Testis (tissue), 3 donors: Measurements from ENCODE around the gene ZNF266. TPM values are rescaled to one million over a fixed set of nuclear protein-coding genes. Genes with fewer than 3 reads are reported as not detected.

Experiments
- DNase-seq: peaks from one replicate; pipeline ENCODE4 v3.0.0-alpha.2; 2019
- H3K27ac ChIP-seq, 2 donors: fragments of 200-600 bp; sonication (generic); one replicate each; pipeline ENCODE4 v1.5.1; 2019
- H3K27me3 ChIP-seq: fragments of 200-600 bp; sonication (generic); one replicate; pipeline ENCODE4 v1.5.1; 2019
- H3K36me3 ChIP-seq: fragments of 200-600 bp; sonication (generic); one replicate; pipeline ENCODE4 v1.5.1; 2017; ENCODE audit warnings: low read depth; ENCODE audit errors: missing control alignments
- H3K4me1 ChIP-seq: fragments of 200-600 bp; sonication (generic); one replicate; pipeline ENCODE4 v1.5.1; 2019
- H3K4me3 ChIP-seq, 2 donors: fragments of 200-600 bp; sonication (generic); one replicate each; pipeline ENCODE4 v1.5.1; 2017 to 2019
- H3K9me3 ChIP-seq: fragments of 200-600 bp; sonication (generic); one replicate; pipeline ENCODE4 v1.5.1; 2017
- POLR2A ChIP-seq: fragments of 450-650 bp; IDR thresholded peaks from one replicate; pipeline ENCODE4 v1.6.1; 2017; ENCODE audit warnings: antibody characterized with exemption, mild to moderate bottlenecking, moderate library complexity
- WGBS, 2 donors: methylation state at CpG; one replicate each; pipeline ENCODE4 v1.1.5; 2018; 5-methylcytosine and 5-hydroxymethylcytosine counted together
- intact Hi-C: fragments of 100-400 bp; cut with DNase I; formaldehyde crosslinking; loops from one replicate; pipeline ENCODE4 v1.15.1; 2023; ENCODE audit warnings: low total_unique reads
- polyA plus RNA-seq: library from polyadenylated mRNA; stranded (reverse); fragments of 350-450 nt; fragmentation: Illumina TruSeq; extraction: RNeasy Lipid Tissue Mini Kit (QIAGEN cat#74804); gene quantifications from one replicate; pipeline ENCODE4 v1.2.3, GENCODE V29; 2014; ENCODE audit warnings: low read depth, low replicate concordance; ENCODE audit not compliant: insufficient read depth
- total RNA-seq, 2 donors: library from RNA; depleted of rRNA; stranded (reverse); fragments of >200 nt; gene quantifications; one replicate each; pipeline ENCODE4 v1.2.3, GENCODE V29; 2016
- TF ChIP-seq, protein P1 (sequence below), 3 experiments: fragments of 450-650 bp in 2 of 3; fragments of 200-600 bp in 1 of 3; sonication (generic) in 1 of 3; IDR thresholded peaks; one replicate each; pipeline ENCODE4 v1.5.1; 2016 to 2019; ENCODE audit warnings: antibody characterized with exemption in 3 of 3, mild to moderate bottlenecking in 2 of 3, moderate library complexity in 1 of 3

ZNF266 gene
- total and polyA plus RNA-seq, 3 donors from 2014 or later, result 18.5 to 43.3 (median 26.5) TPM

DNA sequence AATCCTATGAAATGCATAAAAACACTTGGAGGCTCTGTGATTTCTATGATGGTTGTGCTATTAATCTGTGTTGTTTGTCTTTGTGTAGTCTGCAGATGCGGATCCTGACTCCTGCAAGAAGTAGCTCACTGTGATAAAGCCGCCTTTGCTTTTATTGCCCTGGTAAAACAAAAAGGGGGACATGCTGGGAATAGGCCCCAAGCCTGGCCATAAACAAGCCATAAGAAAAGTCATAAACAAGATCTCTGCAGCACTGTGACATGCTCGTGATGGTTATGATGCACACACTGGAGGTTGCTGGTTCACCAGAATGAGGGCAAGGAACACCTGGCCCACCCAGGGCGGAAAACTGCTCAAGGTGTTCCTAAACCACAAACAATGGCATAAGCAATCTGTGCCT, 26.6 kb upstream of the ZNF266 start:
- 86 to 87% methylated on average over 4 of the region's 4 CpGs for WGBS, 2 donors
- Histone ChIP-seq H3K27ac (no peak overlapping the region), H3K9me3 (no peaks in the 10 kb centered on the region), H3K27me3 (no peaks in the 10 kb centered on the region), H3K36me3 (no peaks in the 10 kb centered on the region), H3K4me1 (no peaks in the 10 kb centered on the region), H3K4me3 (no peak overlapping the region)
- intact Hi-C loops, result no loop called here
- TF ChIP-seq, protein P1, sequence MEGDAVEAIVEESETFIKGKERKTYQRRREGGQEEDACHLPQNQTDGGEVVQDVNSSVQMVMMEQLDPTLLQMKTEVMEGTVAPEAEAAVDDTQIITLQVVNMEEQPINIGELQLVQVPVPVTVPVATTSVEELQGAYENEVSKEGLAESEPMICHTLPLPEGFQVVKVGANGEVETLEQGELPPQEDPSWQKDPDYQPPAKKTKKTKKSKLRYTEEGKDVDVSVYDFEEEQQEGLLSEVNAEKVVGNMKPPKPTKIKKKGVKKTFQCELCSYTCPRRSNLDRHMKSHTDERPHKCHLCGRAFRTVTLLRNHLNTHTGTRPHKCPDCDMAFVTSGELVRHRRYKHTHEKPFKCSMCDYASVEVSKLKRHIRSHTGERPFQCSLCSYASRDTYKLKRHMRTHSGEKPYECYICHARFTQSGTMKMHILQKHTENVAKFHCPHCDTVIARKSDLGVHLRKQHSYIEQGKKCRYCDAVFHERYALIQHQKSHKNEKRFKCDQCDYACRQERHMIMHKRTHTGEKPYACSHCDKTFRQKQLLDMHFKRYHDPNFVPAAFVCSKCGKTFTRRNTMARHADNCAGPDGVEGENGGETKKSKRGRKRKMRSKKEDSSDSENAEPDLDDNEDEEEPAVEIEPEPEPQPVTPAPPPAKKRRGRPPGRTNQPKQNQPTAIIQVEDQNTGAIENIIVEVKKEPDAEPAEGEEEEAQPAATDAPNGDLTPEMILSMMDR (IDR thresholded peaks at IDR 0.05), result no peak
- DNase-seq, result no peak

DNA sequence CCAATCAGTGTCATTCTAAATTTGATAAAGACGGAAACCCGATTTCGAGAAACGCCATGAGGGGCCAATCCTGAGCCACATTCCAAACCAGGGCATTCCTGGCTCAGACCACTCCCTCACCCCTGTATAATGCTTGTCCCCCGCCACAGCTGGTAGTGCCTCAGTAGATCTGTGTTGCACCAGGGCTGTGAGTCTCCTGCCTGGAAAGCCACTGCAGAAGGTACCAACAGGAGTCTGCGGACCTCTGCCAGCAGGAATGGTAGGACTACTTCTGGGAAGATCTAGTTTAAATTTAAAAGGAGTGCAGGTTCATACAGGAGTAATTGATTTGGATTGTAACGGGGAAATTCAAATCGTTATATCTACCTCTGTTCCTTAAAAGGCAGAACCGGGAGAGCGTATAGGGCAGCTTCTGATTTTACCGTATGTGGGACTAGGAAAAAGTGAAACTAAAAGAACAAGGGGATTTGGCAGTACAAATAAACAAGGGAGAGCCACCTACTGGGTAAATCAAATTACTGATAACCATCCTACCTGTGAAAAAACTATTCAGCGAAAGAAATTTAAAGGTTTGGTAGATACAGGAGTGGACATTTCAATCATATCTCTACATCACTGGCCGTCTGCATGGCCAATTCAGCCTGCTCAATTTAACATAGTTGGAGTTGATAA, 20.8 kb upstream of the ZNF266 start:
- no peak for TF ChIP-seq POLR2A
- TF ChIP-seq, protein P1 (IDR thresholded peaks at IDR 0.05), result no peak
- WGBS, 2 donors, result 78 to 80% methylated on average over 13 of the region's 13 CpGs

DNA sequence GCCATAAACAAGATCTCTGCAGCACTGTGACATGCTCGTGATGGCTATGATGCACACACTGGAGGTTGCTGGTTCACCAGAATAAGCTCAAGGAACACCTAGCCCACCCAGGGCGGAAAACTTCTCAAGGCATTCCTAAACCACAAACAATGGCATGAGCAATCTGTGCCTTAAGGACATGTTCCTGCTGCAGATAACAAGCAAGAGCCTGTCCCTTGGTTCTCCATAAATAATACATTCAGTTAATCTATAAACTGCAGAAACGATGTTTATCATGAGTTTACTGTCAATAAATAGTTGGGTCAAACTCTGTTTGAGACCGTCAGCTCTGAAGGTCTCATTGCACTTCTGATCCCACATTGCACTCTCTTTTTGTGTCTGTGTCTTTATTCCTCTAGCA, 18.6 kb upstream of the ZNF266 start:
- no peaks in the 10 kb centered on the region for H3K27me3 ChIP-seq
- H3K4me1 ChIP-seq, result no peaks in the 10 kb centered on the region
- intact Hi-C loops, result no loop called here
- no peak for DNase-seq
- H3K36me3 ChIP-seq, result no peaks in the 10 kb centered on the region
- TF ChIP-seq, protein P1 (IDR thresholded peaks at IDR 0.05), result no peak
- no peak for TF ChIP-seq POLR2A
- H3K4me3 ChIP-seq, result no peak overlapping the region
- no peak overlapping the region for H3K27ac ChIP-seq
- 86% methylated on average over 4 of the region's 4 CpGs for WGBS, 2 donors
- H3K9me3 ChIP-seq, result no peaks in the 10 kb centered on the region

More for the DNA sequence above, 20.8 kb upstream of the ZNF266 start:
- H3K4me1 ChIP-seq, result no peaks in the 10 kb centered on the region
- intact Hi-C loops, result no loop called here
- H3K27ac ChIP-seq, result no peak overlapping the region
- no peak overlapping the region for H3K4me3 ChIP-seq
- H3K27me3 ChIP-seq, result no peaks in the 10 kb centered on the region
- H3K36me3 ChIP-seq, result no peaks in the 10 kb centered on the region
- DNase-seq, result no peak
- no peaks in the 10 kb centered on the region for H3K9me3 ChIP-seq

DNA sequence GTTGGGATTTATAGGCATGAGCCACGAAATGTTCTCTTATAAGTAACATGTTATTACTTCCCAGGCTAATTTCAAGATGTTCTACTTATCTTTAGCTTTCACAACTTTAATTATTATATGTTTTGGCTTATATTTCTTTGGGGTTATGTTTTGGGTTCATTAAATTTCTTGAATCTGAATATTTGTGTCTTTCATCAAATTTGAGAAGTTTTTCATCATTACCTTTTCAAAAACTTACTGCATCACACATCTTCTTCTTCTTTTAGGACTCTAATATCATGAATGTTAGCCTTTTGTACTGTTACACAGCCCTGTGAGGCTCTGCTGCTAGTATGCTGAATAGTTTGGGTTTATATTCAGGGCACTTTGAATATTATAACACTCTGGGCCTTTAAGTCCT, 9.7 kb upstream of the ZNF266 start:
- no peaks in the 10 kb centered on the region for H3K9me3 ChIP-seq

More for the DNA sequence above, 9.7 kb upstream of the ZNF266 start:
- H3K4me3 ChIP-seq, result no peak overlapping the region
- no peaks in the 10 kb centered on the region for H3K4me1 ChIP-seq
- TF ChIP-seq POLR2A, result no peak
- TF ChIP-seq, protein P1 (IDR thresholded peaks at IDR 0.05), result no peak
- H3K27me3 ChIP-seq, result no peaks in the 10 kb centered on the region
- H3K36me3 ChIP-seq, result no peaks in the 10 kb centered on the region
- H3K27ac ChIP-seq, result no peak overlapping the region
- intact Hi-C loops, result no loop called here
- WGBS, 2 donors, result 86 to 95% methylated on average over 1 of the region's 1 CpG
- no peak for DNase-seq
